K562 (cell line): ENCODE results near the gene ZEB2.

Source experiments
- ADNP ChIP-seq: fragments of 200-800 bp; sonication (Bioruptor generic); IDR thresholded peaks from 2 replicates; pipeline ENCODE4 v1.6.1; 2016; ENCODE audit warnings: missing genetic modification characterization, missing compliant biosample characterization
- ARNT ChIP-seq, 2 experiments: fragments of 450-650 bp; IDR thresholded peaks; 2 replicates each; pipeline ENCODE4 v1.6.1; 2016; ENCODE audit warnings: mild to moderate bottlenecking in 1 of 2
- ATF4 ChIP-seq: fragments of 450-650 bp; formaldehyde crosslinking; IDR thresholded peaks from 2 replicates; pipeline ENCODE4 v1.4.0; 2022; ENCODE audit warnings: mild to moderate bottlenecking, moderate library complexity
- CBX2 ChIP-seq: fragments of 200-600 bp; sonication (generic); IDR thresholded peaks from one replicate; pipeline ENCODE4 v1.6.1; 2012; ENCODE audit warnings: mild to moderate bottlenecking, low read length, inconsistent platforms; ENCODE audit not compliant: insufficient read depth, poor library complexity, severe bottlenecking
- EZH2 ChIP-seq: IDR thresholded peaks from 2 replicates; pipeline ENCODE4 v1.6.1; 2012; ENCODE audit warnings: low read depth, mild to moderate bottlenecking, inconsistent platforms, low read length, borderline replicate concordance
- HNRNPH1 ChIP-seq: fragments of 200-400 bp; formaldehyde crosslinking; optimal IDR thresholded peaks from 2 replicates; pipeline ENCODE3; 2017; ENCODE audit warnings: low read depth, mild to moderate bottlenecking, low read length, moderate library complexity
- NR2C2 ChIP-seq, 2 experiments: fragments of 200-800 bp in 1 of 2; sonication (Bioruptor generic) in 1 of 2; sonication (generic) in 1 of 2; formaldehyde crosslinking in 1 of 2; IDR thresholded peaks; 2 replicates each; pipeline versions ENCODE4 v1.6.1 to v1.8.0; 2016 to 2022; ENCODE audit warnings: mild to moderate bottlenecking in 1 of 2, missing compliant biosample characterization in 1 of 2, missing genetic modification characterization in 1 of 2, missing genetic modification reagents in 1 of 2
- PCBP1 ChIP-seq: fragments of 200-400 bp; formaldehyde crosslinking; IDR thresholded peaks from 2 replicates; pipeline ENCODE4 v1.6.1; 2018; ENCODE audit warnings: mild to moderate bottlenecking, low read depth, low read length; ENCODE audit not compliant: poor library complexity, severe bottlenecking
- PHF21A ChIP-seq: fragments of 450-650 bp; IDR thresholded peaks from 2 replicates; pipeline ENCODE4 v1.6.1; 2017; ENCODE audit warnings: low read depth, borderline replicate concordance
- RAD21 ChIP-seq, 2 experiments: fragments of 250-450 bp in 1 of 2; fragments of 450-650 bp in 1 of 2; sonication (Bioruptor Pico) in 1 of 2; formaldehyde crosslinking in 1 of 2; IDR thresholded peaks in 1 of 2; conservative IDR thresholded peaks in 1 of 2; 2 replicates each; pipeline versions ENCODE4 v1.4.0 to v1.8.0; 2020 to 2022; ENCODE audit warnings: mild to moderate bottlenecking in 2 of 2, moderate library complexity in 1 of 2
- SREBF1 ChIP-seq: fragments of 150-350 bp; IDR thresholded peaks from 2 replicates; pipeline ENCODE4 v1.6.1; 2014; ENCODE audit warnings: antibody characterized with exemption, low read depth, low read length, borderline replicate concordance
- TAF1 ChIP-seq: IDR thresholded peaks from 2 replicates; pipeline ENCODE4 v1.6.1; 2011; ENCODE audit warnings: mild to moderate bottlenecking, low read length, moderate library complexity; ENCODE audit not compliant: insufficient read depth, control insufficient read depth, severe bottlenecking; ENCODE audit errors: extremely low read depth
- UBTF ChIP-seq, 2 experiments: IDR thresholded peaks; 2 replicates each; pipeline ENCODE4 v1.6.1; 2012; ENCODE audit warnings: improper control_type of control experiment in 2 of 2, low read depth in 2 of 2, low read length in 2 of 2, borderline replicate concordance in 1 of 2
- TF ChIP-seq, protein P1 (sequence below), 3 experiments: IDR thresholded peaks in 2 of 3; conservative IDR thresholded peaks in 1 of 3; 2 replicates each; pipeline ENCODE4 v1.5.1; 2011 to 2012; ENCODE audit warnings: low read length in 3 of 3, mild to moderate bottlenecking in 3 of 3, control low read depth in 2 of 3, improper control_type of control experiment in 1 of 3, inconsistent platforms in 1 of 3, low read depth in 1 of 3, mixed read lengths in 1 of 3, moderate library complexity in 1 of 3; ENCODE audit not compliant: insufficient read depth in 2 of 3

- TF ChIP-seq CBX2 (no peak), TAF1 (no peak), UBTF (IDR thresholded peaks at IDR 0.05; ENCODE audit: borderline replicate concordance in 1 of 2, low read depth in 2 of 2, low read length in 2 of 2) (no peak), RAD21 (CRISPR knock-in tag; conservative IDR thresholded peaks at IDR 0.05 in 1 of 2, IDR thresholded peaks at IDR 0.05 in 1 of 2) (no peak), EZH2 (no peak), ATF4 (CRISPR knock-in tag) (no peak), PCBP1 (no peak), NR2C2 (CRISPR knock-in tag; IDR thresholded peaks at IDR 0.05) (no peak), NR2C2 (tag; IDR thresholded peaks at IDR 0.05) (no peak), HNRNPH1 (no peak), PHF21A (no peak), ARNT (IDR thresholded peaks at IDR 0.05) (no peak), SREBF1 (no peak), ADNP (no peak)
- TF ChIP-seq, protein P1, sequence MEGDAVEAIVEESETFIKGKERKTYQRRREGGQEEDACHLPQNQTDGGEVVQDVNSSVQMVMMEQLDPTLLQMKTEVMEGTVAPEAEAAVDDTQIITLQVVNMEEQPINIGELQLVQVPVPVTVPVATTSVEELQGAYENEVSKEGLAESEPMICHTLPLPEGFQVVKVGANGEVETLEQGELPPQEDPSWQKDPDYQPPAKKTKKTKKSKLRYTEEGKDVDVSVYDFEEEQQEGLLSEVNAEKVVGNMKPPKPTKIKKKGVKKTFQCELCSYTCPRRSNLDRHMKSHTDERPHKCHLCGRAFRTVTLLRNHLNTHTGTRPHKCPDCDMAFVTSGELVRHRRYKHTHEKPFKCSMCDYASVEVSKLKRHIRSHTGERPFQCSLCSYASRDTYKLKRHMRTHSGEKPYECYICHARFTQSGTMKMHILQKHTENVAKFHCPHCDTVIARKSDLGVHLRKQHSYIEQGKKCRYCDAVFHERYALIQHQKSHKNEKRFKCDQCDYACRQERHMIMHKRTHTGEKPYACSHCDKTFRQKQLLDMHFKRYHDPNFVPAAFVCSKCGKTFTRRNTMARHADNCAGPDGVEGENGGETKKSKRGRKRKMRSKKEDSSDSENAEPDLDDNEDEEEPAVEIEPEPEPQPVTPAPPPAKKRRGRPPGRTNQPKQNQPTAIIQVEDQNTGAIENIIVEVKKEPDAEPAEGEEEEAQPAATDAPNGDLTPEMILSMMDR (IDR thresholded peaks at IDR 0.05 in 2 of 3, conservative IDR thresholded peaks at IDR 0.05 in 1 of 3; ENCODE audit: insufficient read depth in 2 of 3, low read depth in 1 of 3, low read length in 3 of 3): no peak
Measured at GRCh38 chr2:144477957-144478311, 42.0 kb downstream of the ZEB2 start.
